Transverse colon (tissue), 4 donors: ENCODE results near the gene BICDL2. TPM values are rescaled to one million over a fixed set of nuclear protein-coding genes. Genes with fewer than 3 reads are reported as not detected.
"Not testable (repeated sequence)": the region's sequence is repeated elsewhere in the genome, so short reads cannot be mapped to it uniquely, and the experiment has no call there.

Source experiments
- DNase-seq: peaks from one replicate; pipeline ENCODE4 v3.0.0-alpha.2; 2019
- H3K27ac ChIP-seq, 4 donors: fragments of 200-600 bp; sonication (generic); 2 replicates each; pipeline ENCODE4 v1.5.1; 2016 to 2018; ENCODE audit warnings: inconsistent platforms in 4 of 4
- H3K27me3 ChIP-seq: fragments of 200-600 bp; sonication (generic); 2 replicates; pipeline ENCODE4 v1.5.1; 2017; ENCODE audit warnings: inconsistent platforms
- H3K36me3 ChIP-seq, 4 donors: fragments of 200-600 bp; sonication (generic); 2 replicates each; pipeline ENCODE4 v1.5.1; 2017 to 2019; ENCODE audit warnings: inconsistent platforms in 4 of 4
- H3K4me1 ChIP-seq, 4 donors: fragments of 200-600 bp; sonication (generic); 2 replicates each; pipeline ENCODE4 v1.5.1; 2017 to 2020; ENCODE audit warnings: inconsistent platforms in 4 of 4
- H3K4me3 ChIP-seq, 4 donors: fragments of 200-600 bp; sonication (generic); 1 replicate in 1 of 4; 2 replicates in 3 of 4; pipeline versions ENCODE4 v1.5.1 to v1.6.1; 2017 to 2019; ENCODE audit warnings: inconsistent platforms in 4 of 4
- H3K9me3 ChIP-seq, 2 donors: fragments of 200-600 bp; sonication (generic); 2 replicates each; pipeline ENCODE4 v1.5.1; 2017 to 2019; ENCODE audit warnings: inconsistent platforms in 2 of 2
- EP300 ChIP-seq: sonication (generic); formaldehyde crosslinking; IDR thresholded peaks from one replicate; pipeline ENCODE4 v1.6.1; 2017; ENCODE audit warnings: antibody characterized with exemption, low read depth
- POLR2A ChIP-seq: fragments of 450-650 bp; IDR thresholded peaks from one replicate; pipeline ENCODE4 v1.6.1; 2016; ENCODE audit warnings: antibody characterized with exemption, mild to moderate bottlenecking, moderate library complexity
- POLR2AphosphoS5 ChIP-seq, 3 donors: sonication (generic); formaldehyde crosslinking; IDR thresholded peaks; one replicate each; pipeline ENCODE4 v1.6.1; 2016; ENCODE audit warnings: antibody characterized with exemption in 3 of 3
- WGBS, 2 donors: methylation state at CpG; one replicate each; pipeline ENCODE4 v1.1.5; 2018; ENCODE audit warnings: low coverage in 1 of 2; 5-methylcytosine and 5-hydroxymethylcytosine counted together
- in situ Hi-C, 4 donors: fragments of 200-750 bp; cut with MboI; loops; one replicate each; pipeline versions ENCODE4 v1.15.0 to v1.15.1; 2017; ENCODE audit warnings: low sequenced_read_pairs in 3 of 4, low pct_ligation_motif_present in 1 of 4, low pct_unique_long_range_greater_than_20kb in 1 of 4
- intact Hi-C: fragments of 100-400 bp; cut with DNase I; formaldehyde crosslinking; loops from one replicate; pipeline ENCODE4 v1.15.1; 2023; ENCODE audit warnings: low total_unique reads
- total RNA-seq, 4 donors: library from RNA; depleted of rRNA; stranded (reverse); fragments of >200 nt; gene quantifications; one replicate each; pipeline ENCODE4 v1.1.0, GENCODE V29; 2016
- TF ChIP-seq, protein P1 (sequence below), 5 experiments: fragments of 200-600 bp in 3 of 5; fragments of 450-650 bp in 2 of 5; sonication (generic) in 3 of 5; IDR thresholded peaks; 1 replicate in 2 of 5; 2 replicates in 3 of 5; pipeline ENCODE4 v1.5.1; 2016 to 2017; ENCODE audit warnings: antibody characterized with exemption in 5 of 5, inconsistent platforms in 3 of 5, mild to moderate bottlenecking in 2 of 5, moderate library complexity in 1 of 5

The BICDL2 gene
- total RNA-seq, 4 donors from 2014 or later: 123 to 357 (median 167) TPM

DNA sequence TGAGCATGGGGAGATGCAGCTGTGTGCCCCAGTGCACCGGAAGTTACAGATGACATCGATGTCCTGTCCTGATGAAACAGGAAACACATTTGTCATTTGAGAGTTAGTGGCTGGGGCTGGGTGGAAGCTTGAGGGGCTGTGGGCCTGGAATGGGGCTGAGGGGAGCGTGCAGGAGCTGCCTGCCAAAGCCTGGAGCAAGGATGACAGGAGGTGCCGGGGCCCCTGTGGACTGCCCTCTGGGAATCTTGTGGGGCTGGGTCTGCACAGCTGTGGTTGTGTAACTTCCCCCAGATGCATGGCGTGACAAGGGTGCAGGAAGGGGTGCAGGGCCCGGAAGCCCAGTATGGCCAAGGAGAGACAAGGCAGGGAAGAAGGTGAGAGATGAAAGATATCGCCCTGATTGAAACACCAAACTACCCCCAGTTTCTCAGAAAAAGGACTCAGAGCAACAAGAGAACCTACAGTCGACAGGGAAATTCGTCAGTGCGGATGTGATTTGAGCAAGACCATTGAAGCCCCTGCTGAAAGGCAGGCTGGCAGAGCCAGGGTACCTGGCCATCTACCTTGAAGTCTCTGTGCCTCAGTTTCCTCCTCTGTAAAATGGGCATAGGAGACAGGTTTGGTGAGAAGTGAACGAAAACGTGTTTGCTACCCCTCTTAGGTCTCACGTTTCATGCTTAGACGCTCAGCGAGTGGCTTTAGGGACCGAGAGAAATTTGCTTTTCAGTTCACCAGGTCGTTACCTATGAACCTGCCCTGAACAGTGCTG lies 18.4 kb upstream of the BICDL2 start:
- H3K4me3 ChIP-seq: no peak overlapping the region
- no peaks in the 10 kb centered on the region for H3K9me3 ChIP-seq
- no peak overlapping the region for H3K27ac ChIP-seq
- peaks cover 11 to 21% (median 17%) of the 10 kb centered on the region in 4 donors for H3K4me1 ChIP-seq
- 81 to 93% methylated on average over 5 to 17 of the region's 17 CpGs for WGBS, 2 donors
- no peak for DNase-seq
- in situ Hi-C loops (no loop called here), intact Hi-C loops (loop anchor here (5.0 to 10.0 kb wide), 2 partner anchors 72 to 110 kb away; no protein-coding TSS in a partner anchor)
- TF ChIP-seq POLR2AphosphoS5 (IDR thresholded peaks at IDR 0.05) (no peak), EP300 (no peak)
- TF ChIP-seq, protein P1, sequence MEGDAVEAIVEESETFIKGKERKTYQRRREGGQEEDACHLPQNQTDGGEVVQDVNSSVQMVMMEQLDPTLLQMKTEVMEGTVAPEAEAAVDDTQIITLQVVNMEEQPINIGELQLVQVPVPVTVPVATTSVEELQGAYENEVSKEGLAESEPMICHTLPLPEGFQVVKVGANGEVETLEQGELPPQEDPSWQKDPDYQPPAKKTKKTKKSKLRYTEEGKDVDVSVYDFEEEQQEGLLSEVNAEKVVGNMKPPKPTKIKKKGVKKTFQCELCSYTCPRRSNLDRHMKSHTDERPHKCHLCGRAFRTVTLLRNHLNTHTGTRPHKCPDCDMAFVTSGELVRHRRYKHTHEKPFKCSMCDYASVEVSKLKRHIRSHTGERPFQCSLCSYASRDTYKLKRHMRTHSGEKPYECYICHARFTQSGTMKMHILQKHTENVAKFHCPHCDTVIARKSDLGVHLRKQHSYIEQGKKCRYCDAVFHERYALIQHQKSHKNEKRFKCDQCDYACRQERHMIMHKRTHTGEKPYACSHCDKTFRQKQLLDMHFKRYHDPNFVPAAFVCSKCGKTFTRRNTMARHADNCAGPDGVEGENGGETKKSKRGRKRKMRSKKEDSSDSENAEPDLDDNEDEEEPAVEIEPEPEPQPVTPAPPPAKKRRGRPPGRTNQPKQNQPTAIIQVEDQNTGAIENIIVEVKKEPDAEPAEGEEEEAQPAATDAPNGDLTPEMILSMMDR (IDR thresholded peaks at IDR 0.05): no peak
- H3K27me3 ChIP-seq: peaks cover 8% of the 10 kb centered on the region
- H3K36me3 ChIP-seq: no peaks in the 10 kb centered on the region

DNA sequence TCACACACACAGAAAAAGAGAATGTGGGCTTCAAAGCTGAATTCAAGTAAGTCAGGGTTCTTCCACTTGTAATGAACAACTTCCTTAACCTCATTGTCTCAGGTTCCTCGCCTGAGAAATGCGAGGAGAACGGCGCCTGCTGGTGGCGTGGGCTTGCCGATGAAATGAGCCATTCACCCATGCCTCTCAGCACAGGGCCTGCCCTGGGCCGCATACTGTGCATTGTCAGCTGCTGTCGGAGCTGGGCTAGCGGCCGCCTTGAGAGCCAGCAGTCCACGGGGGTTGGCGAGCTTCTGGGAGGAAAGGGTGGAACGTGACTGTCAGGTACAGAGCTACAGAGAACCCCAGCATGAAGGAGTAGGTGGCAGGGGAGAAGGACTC lies 16.6 kb upstream of the BICDL2 start:
- H3K27ac ChIP-seq, H3K36me3 ChIP-seq, H3K4me3 ChIP-seq, in situ Hi-C loops, H3K9me3 ChIP-seq, DNase-seq, H3K4me1 ChIP-seq: not testable (repeated sequence)
- H3K27me3 ChIP-seq: peaks cover 26% of the 10 kb centered on the region
- whole genome bisulfite sequencing, 2 donors: 88% methylated on average over 7 of the region's 13 CpGs; no CpG with 5 or more reads in 1 of the 2 donors
- intact Hi-C loops: loop anchor here (10.0 kb wide), 1 partner anchor 111 kb away; no protein-coding TSS in a partner anchor

DNA sequence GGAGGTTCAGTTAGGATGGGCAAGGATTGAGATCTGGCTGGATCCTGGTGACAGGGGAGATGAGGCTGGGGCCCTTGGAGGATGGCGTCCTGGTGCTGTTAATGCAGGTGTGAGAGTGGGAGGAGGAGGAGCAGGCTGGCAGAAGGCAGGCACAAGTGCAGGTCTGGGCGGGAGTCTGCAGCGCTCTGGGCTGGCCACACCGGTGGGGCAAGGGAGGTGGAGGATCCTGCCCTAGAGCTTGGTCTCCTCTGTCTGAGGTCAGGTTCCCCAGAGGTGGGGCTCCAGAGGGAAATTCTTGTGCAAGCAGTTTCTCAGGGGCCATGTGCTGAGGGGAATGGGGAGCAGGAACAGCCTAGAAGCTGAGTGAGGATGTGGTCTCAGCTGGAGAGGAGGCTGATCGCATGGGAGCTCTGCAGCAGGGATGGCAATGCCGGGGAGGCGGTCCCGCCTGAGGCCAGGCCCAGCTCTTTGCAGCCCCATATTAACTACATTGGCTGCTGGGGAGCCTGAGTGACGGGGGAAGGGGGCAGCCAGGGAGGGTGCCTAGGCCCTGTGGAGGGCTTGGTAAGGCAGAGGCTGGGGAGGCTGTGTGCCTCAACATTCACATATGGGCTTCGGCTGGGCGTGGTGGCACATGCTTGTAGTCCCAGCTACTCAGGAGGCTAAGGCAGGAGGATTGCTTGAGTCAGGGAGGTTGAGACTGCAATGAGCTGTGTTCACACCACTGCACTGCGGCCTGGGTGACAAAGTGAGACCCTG lies 16.0 kb upstream of the BICDL2 start:
- H3K27ac ChIP-seq, in situ Hi-C loops, DNase-seq, H3K9me3 ChIP-seq, H3K4me3 ChIP-seq, H3K4me1 ChIP-seq, H3K36me3 ChIP-seq: not testable (repeated sequence)
- 87 to 100% methylated on average over 2 to 11 of the region's 12 CpGs for WGBS, 2 donors
- intact Hi-C loops: loop anchor here (10.0 kb wide), 1 partner anchor 112 kb away; no protein-coding TSS in a partner anchor
- peaks cover 32% of the 10 kb centered on the region for H3K27me3 ChIP-seq

DNA sequence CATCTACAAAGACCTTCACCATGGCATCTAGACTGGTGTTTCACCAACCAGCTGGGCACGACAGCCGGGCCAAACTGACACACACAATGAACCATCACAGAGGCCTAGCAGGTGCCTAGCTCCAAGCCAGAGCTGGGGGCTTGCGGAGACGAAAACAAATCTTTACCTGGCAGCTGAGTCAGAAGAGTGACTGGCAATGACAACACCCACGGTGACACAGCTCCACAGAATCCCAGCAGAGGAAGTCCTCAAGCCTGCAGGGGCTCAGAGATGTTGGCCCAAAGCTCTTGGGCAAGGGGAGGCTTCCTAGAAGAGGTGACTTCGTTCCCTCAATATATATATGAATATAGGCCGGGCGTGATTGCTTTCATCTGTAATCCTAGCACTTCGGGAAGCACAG lies 14.8 kb upstream of the BICDL2 start:
- TF ChIP-seq EP300 (no peak), POLR2A (no peak), POLR2AphosphoS5 (IDR thresholded peaks at IDR 0.05) (no peak)
- TF ChIP-seq, protein P1 (IDR thresholded peaks at IDR 0.05): no peak
- 60% methylated on average over 9 of the region's 9 CpGs; no CpG with 5 or more reads in 1 of the 2 donors for WGBS, 2 donors

GRCh38 chr16:3051009-3051408 lies 14.3 kb upstream of the BICDL2 start:
- DNase-seq: no peak
- H3K27ac ChIP-seq: no peak overlapping the region
- no peak overlapping the region for H3K4me3 ChIP-seq
- H3K36me3 ChIP-seq: no peaks in the 10 kb centered on the region
- TF ChIP-seq POLR2AphosphoS5 (IDR thresholded peaks at IDR 0.05) (no peak), POLR2A (no peak), EP300 (no peak)
- TF ChIP-seq, protein P1 (IDR thresholded peaks at IDR 0.05): no peak
- H3K9me3 ChIP-seq: no peaks in the 10 kb centered on the region
- intact Hi-C loops (loop anchor here (10.0 kb wide), 1 partner anchor 114 kb away; no protein-coding TSS in a partner anchor), in situ Hi-C loops (no loop called here)
- 43 to 49% methylated on average over 4 of the region's 4 CpGs for WGBS, 2 donors
- peaks cover 0 to 11% (median 9%) of the 10 kb centered on the region in 4 donors for H3K4me1 ChIP-seq
- peaks cover 50% of the 10 kb centered on the region for H3K27me3 ChIP-seq

More for the DNA sequence above, 14.8 kb upstream of the BICDL2 start:
- intact Hi-C loops (loop anchor here (10.0 kb wide), 1 partner anchor 113 kb away; no protein-coding TSS in a partner anchor), in situ Hi-C loops (no loop called here)
- no peak for DNase-seq
- Histone ChIP-seq H3K4me3 (no peak overlapping the region), H3K9me3 (no peaks in the 10 kb centered on the region), H3K36me3 (no peaks in the 10 kb centered on the region), H3K27me3 (peaks cover 45% of the 10 kb centered on the region), H3K4me1 (peaks cover 0 to 6% (median 4%) of the 10 kb centered on the region in 4 donors), H3K27ac (no peak overlapping the region)
